Activated naive CD8-positive, alpha-beta T cell treated with anti-CD3 and anti-CD28 coated beads, Interleukin-2, amount 10 ng/mL, durations not matched to agents 7 days and 5 days (primary cell): ENCODE measurements around the gene MT1E. TPM values are rescaled to one million over a fixed set of nuclear protein-coding genes. Genes with fewer than 3 reads are reported as not detected.
A peak's percentile ranks its signal among the peaks of the same experiment; 100 is the strongest.

Experiments
- ATAC-seq: fragments of 150-1000 bp; cut with Tn5 transposase; one replicate; pipeline ENCODE4 v1.10.0; 2021; ENCODE audit warnings: low read depth, moderate library complexity
- POLR2A ChIA-PET: fragments of 350-600 bp; sonication (Branson Sonifier 250); formaldehyde crosslinking; loops from one replicate; lab custom pipeline; 2021; ENCODE audit warnings: antibody characterized with exemption; lab: Charles Lee
- DNase-seq: peaks from one replicate; pipeline ENCODE4 v3.0.0; 2021
- H3K27ac Mint-ChIP-seq: one replicate; pipeline ENCODE4 v1.8.0; 2022; ENCODE audit warnings: mild to moderate bottlenecking, mixed read lengths
- H3K27me3 Mint-ChIP-seq: one replicate; pipeline ENCODE4 v1.8.0; 2022; ENCODE audit warnings: mild to moderate bottlenecking, moderate library complexity, mixed read lengths
- H3K36me3 Mint-ChIP-seq: one replicate; pipeline ENCODE4 v1.8.0; 2021; ENCODE audit warnings: mild to moderate bottlenecking, mixed read lengths
- H3K4me1 Mint-ChIP-seq: one replicate; pipeline ENCODE4 v1.8.0; 2021; ENCODE audit warnings: mixed read lengths
- H3K4me3 Mint-ChIP-seq: one replicate; pipeline ENCODE4 v1.8.0; 2022; ENCODE audit warnings: mild to moderate bottlenecking, moderate library complexity, mixed read lengths
- H3K9me3 Mint-ChIP-seq: one replicate; pipeline ENCODE4 v1.8.0; 2021; ENCODE audit warnings: mixed read lengths
- total RNA-seq, 2 experiments: library from RNA; stranded (reverse); gene quantifications; one replicate each; pipeline ENCODE4 v1.2.3, GENCODE V29; 2021

Gene MT1E
- total RNA-seq, 2 experiments from 2014 or later, result 32.6 to 36.4 TPM

DNA sequence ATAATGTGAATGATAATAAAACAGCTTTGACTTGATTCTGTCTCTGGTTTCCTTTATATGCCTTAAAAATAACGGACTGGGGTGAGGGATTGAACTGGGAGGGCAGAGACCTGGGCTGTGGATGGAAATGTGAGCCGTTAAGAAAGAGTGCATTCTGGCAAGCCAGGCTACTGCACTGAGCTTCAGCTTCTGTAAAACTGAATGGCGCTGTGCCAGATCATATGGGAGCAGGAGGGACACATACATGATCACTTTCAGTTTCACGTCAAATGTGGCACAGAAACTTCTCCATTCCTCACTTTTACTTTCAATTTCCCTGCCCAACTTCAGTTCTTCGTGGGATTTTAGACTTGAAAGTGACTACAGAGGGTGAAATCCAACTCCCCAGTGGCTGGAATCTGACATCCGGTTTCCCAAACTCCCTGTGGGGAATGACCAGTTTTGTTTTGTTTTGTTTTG is 16.1 kb upstream of the MT1E start:
- Mint-ChIP-seq H3K4me1 (peaks cover 38% of the 10 kb centered on the region), H3K36me3 (no peaks in the 10 kb centered on the region), H3K4me3 (peak overlapping the region; percentile 91), H3K9me3 (no peaks in the 10 kb centered on the region), H3K27me3 (no peaks in the 10 kb centered on the region), H3K27ac (peak overlapping the region; percentile 82)
- DNase-seq (peak; percentile 49), ATAC-seq (peak; percentile 49)
- POLR2A ChIA-PET, result interaction anchor here (1.2 to 2.3 kb wide), 8 partner anchors 8 to 99 kb away, joined by 3 to 22 read pairs (median 8); partner anchors contain the start of genes MT1E and MT1X

DNA sequence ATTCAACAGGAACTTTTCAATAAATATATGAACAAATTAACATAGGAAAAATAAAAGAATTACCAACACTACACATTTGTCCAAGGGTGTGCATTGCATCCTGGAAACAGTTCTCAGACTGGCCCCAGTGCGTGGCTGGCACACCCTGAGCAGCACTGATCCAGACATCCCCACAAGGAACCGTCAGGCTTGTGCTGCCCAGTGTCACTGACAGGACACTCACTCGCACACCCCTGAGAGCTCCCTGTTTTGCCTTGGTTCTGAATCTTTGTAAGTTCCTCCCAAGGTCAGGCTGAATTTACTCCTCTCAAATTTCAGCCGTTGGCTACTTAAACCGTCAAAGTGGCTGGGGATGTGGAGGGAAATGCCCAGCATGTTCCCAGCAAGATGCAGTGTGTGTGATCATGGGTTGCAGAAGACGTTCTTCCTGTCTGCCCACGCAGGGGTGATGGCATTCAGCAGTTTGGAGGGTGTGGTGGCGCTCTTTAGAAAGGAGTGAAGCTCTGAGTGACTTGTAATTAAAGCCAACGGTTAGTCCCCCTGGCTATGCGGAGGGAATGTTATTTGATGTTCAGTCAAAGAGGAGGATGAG is 15.5 kb upstream of the MT1E start:
- peak; percentile 16 for ATAC-seq
- POLR2A ChIA-PET, result interaction anchor here (1.1 to 2.3 kb wide), 6 partner anchors 10 to 72 kb away, joined by 4 to 22 read pairs (median 5); partner anchors contain the start of genes MT1E and MT1X
- peak; percentile 51 for DNase-seq
- Mint-ChIP-seq H3K36me3 (no peaks in the 10 kb centered on the region), H3K27me3 (no peaks in the 10 kb centered on the region), H3K4me3 (peak overlapping the region; percentile 91), H3K27ac (peak overlapping the region; percentile 86), H3K9me3 (no peaks in the 10 kb centered on the region), H3K4me1 (peaks cover 41% of the 10 kb centered on the region)

GRCh38 chr16:56610609-56611111 is 14.9 kb upstream of the MT1E start:
- Mint-ChIP-seq H3K27me3 (no peaks in the 10 kb centered on the region), H3K27ac (peak overlapping the region; percentile 86), H3K4me1 (peaks cover 43% of the 10 kb centered on the region), H3K9me3 (no peaks in the 10 kb centered on the region), H3K4me3 (peak overlapping the region; percentile 91), H3K36me3 (no peaks in the 10 kb centered on the region)
- DNase-seq, result no peak
- peak; percentile 13 for ATAC-seq
- POLR2A ChIA-PET, result interaction anchor here (1.0 to 1.5 kb wide), 5 partner anchors 10 to 72 kb away, joined by 3 to 5 read pairs (median 5); partner anchors contain the start of genes MT1E and MT1X

DNA sequence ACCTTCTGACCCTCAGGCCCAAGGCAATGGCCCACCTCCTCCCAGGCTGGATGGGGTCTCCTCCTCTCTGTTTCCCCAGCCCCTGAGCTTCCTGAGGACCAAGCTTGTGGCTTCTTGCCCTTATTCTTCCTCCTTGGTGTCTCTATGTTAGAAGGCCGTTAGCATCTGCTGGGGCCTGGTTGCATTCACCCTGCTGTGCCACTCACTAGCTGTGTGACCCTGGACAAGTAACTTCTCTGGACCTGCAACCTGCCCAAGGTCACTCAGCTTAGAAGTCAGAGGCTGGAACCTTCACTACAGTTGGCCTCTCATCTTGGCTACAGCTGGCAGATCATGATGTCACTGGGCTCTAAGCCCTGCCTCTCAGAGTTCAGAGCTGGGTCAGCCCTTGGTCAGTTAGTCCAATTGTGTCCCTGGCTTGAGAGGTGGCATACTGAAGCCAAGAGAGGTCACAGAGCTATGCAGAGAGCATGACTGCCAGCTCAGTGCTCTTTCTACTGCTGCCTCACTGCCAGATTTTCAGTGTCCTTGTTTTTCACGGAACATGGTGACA is 14.2 kb upstream of the MT1E start:
- Mint-ChIP-seq H3K27me3 (no peaks in the 10 kb centered on the region), H3K4me3 (peak overlapping the region; percentile 13), H3K36me3 (no peaks in the 10 kb centered on the region), H3K4me1 (peaks cover 43% of the 10 kb centered on the region), H3K27ac (peak overlapping the region; percentile 86), H3K9me3 (no peaks in the 10 kb centered on the region)
- DNase-seq (no peak), ATAC-seq (no peak)
- POLR2A ChIA-PET, result interaction anchor here (0.7 to 1.1 kb wide), 2 partner anchors 14 to 71 kb away, joined by 3 to 5 read pairs (median 3); partner anchors contain the start of genes MT1E and MT1X

- Mint-ChIP-seq H3K27me3 (peaks cover 7% of the 10 kb centered on the region), H3K4me1 (peaks cover 43% of the 10 kb centered on the region), H3K27ac (no peak overlapping the region), H3K4me3 (no peak overlapping the region), H3K36me3 (no peaks in the 10 kb centered on the region), H3K9me3 (no peaks in the 10 kb centered on the region)
- POLR2A ChIA-PET, result interaction anchor here (1.2 to 2.0 kb wide), 2 partner anchors 8 to 12 kb away, joined by 4 to 5 read pairs; partner anchors contain the start of gene MT1E
- DNase-seq (no peak), ATAC-seq (no peak)
Observed at GRCh38 chr16:56613706-56614105, 11.9 kb upstream of the MT1E start.

DNA sequence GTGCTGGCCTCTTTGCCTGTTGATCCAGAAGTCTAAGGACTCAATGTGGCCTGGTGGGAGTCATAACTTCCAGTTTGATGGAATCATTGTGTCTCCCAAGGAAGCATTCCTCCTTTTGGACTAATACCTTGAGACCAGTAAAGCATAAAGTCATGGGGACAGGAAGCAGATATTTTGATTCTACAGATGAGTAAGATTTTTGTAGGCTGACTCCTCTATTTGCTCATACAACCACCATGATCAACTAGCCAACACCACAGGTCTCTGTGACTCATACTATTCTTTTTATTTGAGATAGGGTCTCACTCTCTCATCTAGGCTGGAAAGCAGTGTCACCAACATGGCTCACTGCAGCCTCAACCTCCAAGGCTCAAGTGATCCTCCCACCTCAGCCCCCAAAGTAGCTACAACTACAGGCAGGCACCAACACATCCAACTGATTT is 11.0 kb upstream of the MT1E start:
- H3K4me3 Mint-ChIP-seq, result no peak overlapping the region
- no peak for DNase-seq

GRCh38 chr16:56615353-56615752 is 10.2 kb upstream of the MT1E start:
- H3K4me1 Mint-ChIP-seq, result peaks cover 41% of the 10 kb centered on the region
- POLR2A ChIA-PET, result interaction anchor here (2.0 kb wide), 1 partner anchor 10 kb away, joined by 5 read pairs; the partner anchor contains the start of gene MT1E
- no peak overlapping the region for H3K27ac Mint-ChIP-seq
- DNase-seq (no peak), ATAC-seq (no peak)
- no peaks in the 10 kb centered on the region for H3K36me3 Mint-ChIP-seq
- H3K9me3 Mint-ChIP-seq, result no peaks in the 10 kb centered on the region
- H3K27me3 Mint-ChIP-seq, result peaks cover 11% of the 10 kb centered on the region
- H3K4me3 Mint-ChIP-seq, result no peak overlapping the region

More for the DNA sequence above, 11.0 kb upstream of the MT1E start:
- H3K27me3 Mint-ChIP-seq, result peaks cover 11% of the 10 kb centered on the region
- peaks cover 44% of the 10 kb centered on the region for H3K4me1 Mint-ChIP-seq
- POLR2A ChIA-PET, result interaction anchor here (1.2 to 2.0 kb wide), 2 partner anchors 7 to 11 kb away, joined by 4 to 5 read pairs; partner anchors contain the start of gene MT1E
- H3K27ac Mint-ChIP-seq, result no peak overlapping the region
- no peaks in the 10 kb centered on the region for H3K9me3 Mint-ChIP-seq
- no peaks in the 10 kb centered on the region for H3K36me3 Mint-ChIP-seq
- no peak for ATAC-seq

- Mint-ChIP-seq H3K36me3 (no peaks in the 10 kb centered on the region), H3K27ac (peak overlapping the region; percentile 54)
- no peak for ATAC-seq
Observed at GRCh38 chr16:56616608-56617211, 8.9 kb upstream of the MT1E start.

GRCh38 chr16:56617212-56618085 is 8.1 kb upstream of the MT1E start:
- H3K36me3 Mint-ChIP-seq, result no peaks in the 10 kb centered on the region
- POLR2A ChIA-PET, result interaction anchor here (0.7 to 2.1 kb wide), 8 partner anchors 8 to 65 kb away, joined by 3 to 13 read pairs (median 4); partner anchors contain the start of genes MT1E, MT1X and MT2A
- H3K4me1 Mint-ChIP-seq, result peaks cover 30% of the 10 kb centered on the region
- peak overlapping the region; percentile 85 for H3K4me3 Mint-ChIP-seq
- ATAC-seq (peak; percentile 98), DNase-seq (peak; percentile 79)
- no peaks in the 10 kb centered on the region for H3K9me3 Mint-ChIP-seq
- peaks cover 11% of the 10 kb centered on the region for H3K27me3 Mint-ChIP-seq
- H3K27ac Mint-ChIP-seq, result peak overlapping the region; percentile 65

More at GRCh38 chr16:56616608-56617211, 8.9 kb upstream of the MT1E start:
- H3K4me1 Mint-ChIP-seq, result peaks cover 30% of the 10 kb centered on the region
- POLR2A ChIA-PET, result interaction anchor here (0.9 to 2.1 kb wide), 4 partner anchors 8 to 23 kb away, joined by 3 to 13 read pairs (median 8); partner anchors contain the start of genes MT1E and MT2A
- no peaks in the 10 kb centered on the region for H3K9me3 Mint-ChIP-seq
- DNase-seq, result no peak
- peak overlapping the region; percentile 85 for H3K4me3 Mint-ChIP-seq
- H3K27me3 Mint-ChIP-seq, result peaks cover 11% of the 10 kb centered on the region

DNA sequence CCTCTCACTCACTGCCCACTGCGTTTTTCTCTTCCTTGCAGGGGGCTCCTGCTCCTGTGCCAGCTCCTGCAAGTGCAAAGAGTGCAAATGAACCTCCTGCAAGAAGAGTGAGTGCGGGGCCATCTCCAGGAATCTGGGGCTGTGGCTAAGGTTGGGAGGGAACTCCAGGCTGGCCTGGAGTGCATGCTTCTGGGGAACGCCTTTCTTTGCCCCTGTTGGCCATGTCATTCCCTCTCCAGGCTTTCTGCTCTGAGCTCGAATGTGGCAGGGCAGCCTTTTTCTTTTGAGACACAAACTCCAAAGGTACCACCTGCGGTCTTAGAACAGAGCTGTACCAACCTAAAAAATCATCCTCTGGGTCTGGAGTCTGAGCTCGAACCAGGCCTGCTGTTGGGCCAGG is 7.4 kb upstream of the MT1E start:
- DNase-seq, result no peak
- POLR2A ChIA-PET, result interaction anchor here (1.0 to 2.1 kb wide), 6 partner anchors 7 to 64 kb away, joined by 3 to 13 read pairs (median 5); partner anchors contain the start of genes MT1E, MT1X and MT2A
- H3K27me3 Mint-ChIP-seq, result peaks cover 11% of the 10 kb centered on the region
- no peaks in the 10 kb centered on the region for H3K9me3 Mint-ChIP-seq
- H3K4me3 Mint-ChIP-seq, result peak overlapping the region; percentile 85
- H3K4me1 Mint-ChIP-seq, result peaks cover 31% of the 10 kb centered on the region
- no peak for ATAC-seq
- peaks cover under 1% of the 10 kb centered on the region for H3K36me3 Mint-ChIP-seq
- H3K27ac Mint-ChIP-seq, result no peak overlapping the region

- no peak for DNase-seq
- H3K27me3 Mint-ChIP-seq, result peaks cover 20% of the 10 kb centered on the region
Observed at GRCh38 chr16:56620339-56620897, 5.2 kb upstream of the MT1E start.

More at GRCh38 chr16:56620339-56620897, 5.2 kb upstream of the MT1E start:
- ATAC-seq, result no peak
- Mint-ChIP-seq H3K4me1 (peaks cover 28% of the 10 kb centered on the region), H3K9me3 (no peaks in the 10 kb centered on the region), H3K36me3 (peaks cover 3% of the 10 kb centered on the region), H3K27ac (no peak overlapping the region), H3K4me3 (no peak overlapping the region)
- POLR2A ChIA-PET, result interaction anchor here (1.0 kb wide), 1 partner anchor 11 kb away, joined by 4 read pairs; no protein-coding TSS in a partner anchor
